H1 (cell line): ENCODE measurements around the gene CSF2RB. TPM values are rescaled to one million over a fixed set of nuclear protein-coding genes. Genes with fewer than 3 reads are reported as not detected.

Experiments used
- CTCF ChIA-PET: fragments of 300-600 bp; sonication (Branson Sonifier 250); formaldehyde crosslinking; loops from one replicate; lab custom pipeline; 2021; ENCODE audit not compliant: partially characterized antibody; lab: Charles Lee
- POLR2A ChIA-PET: fragments of 300-600 bp; sonication (Branson Sonifier 250); formaldehyde crosslinking; loops from one replicate; lab custom pipeline; 2021; ENCODE audit warnings: inconsistent platforms; ENCODE audit not compliant: partially characterized antibody; lab: Charles Lee
- DNase-seq, 2 experiments: peaks; one replicate each; pipeline versions ENCODE4 v3.0.0 to v3.0.0-alpha.2; 2010 to 2022; ENCODE audit warnings: low spot score in 2 of 2, low read depth in 1 of 2, mixed read lengths in 1 of 2
- FAIRE-seq: peaks from 2 replicates; lab custom pipeline; 2011; peaks lifted over from hg19 to GRCh38; lab: Jason Lieb, UNC
- H2AFZ ChIP-seq: 2 replicates; pipeline ENCODE4 v1.8.1; 2012; ENCODE audit warnings: low read length, inconsistent platforms
- H2AK5ac ChIP-seq: 2 replicates; pipeline ENCODE4 v1.6.1; 2013; ENCODE audit warnings: low read depth, low read length
- H2BK120ac ChIP-seq: replicated peaks from 2 replicates; pipeline ENCODE3; 2013; ENCODE audit warnings: low read depth, low read length, inconsistent platforms
- H2BK12ac ChIP-seq: 2 replicates; pipeline ENCODE4 v1.6.1; 2013; ENCODE audit warnings: low read depth, low read length
- H2BK15ac ChIP-seq: 2 replicates; pipeline ENCODE4 v1.6.1; 2013; ENCODE audit warnings: low read length
- H2BK20ac ChIP-seq: 2 replicates; pipeline ENCODE4 v1.6.1; 2013; ENCODE audit warnings: low read length
- H2BK5ac ChIP-seq: 2 replicates; pipeline ENCODE4 v1.6.1; 2013; ENCODE audit warnings: low read depth, low read length
- H3K14ac ChIP-seq: 2 replicates; pipeline ENCODE4 v1.6.1; 2013; ENCODE audit warnings: inconsistent platforms; ENCODE audit not compliant: insufficient read length
- H3K18ac ChIP-seq: 2 replicates; pipeline ENCODE4 v1.6.1; 2013; ENCODE audit warnings: low read length; ENCODE audit errors: extremely low read depth
- H3K23ac ChIP-seq: 2 replicates; pipeline ENCODE4 v1.6.1; 2013; ENCODE audit warnings: inconsistent platforms; ENCODE audit not compliant: insufficient read length
- H3K23me2 ChIP-seq: 2 replicates; pipeline ENCODE4 v1.6.1; 2013; ENCODE audit warnings: low read depth, low read length
- H3K27ac ChIP-seq: 2 replicates; pipeline ENCODE4 v1.6.1; 2011; ENCODE audit warnings: low read depth, low read length, inconsistent platforms
- H3K27me3 ChIP-seq, 4 experiments: replicated peaks in 1 of 4; 1 replicate in 1 of 4; 2 replicates in 3 of 4; pipeline versions ENCODE4 v1.6.1 to v1.8.1; 2011 to 2013; ENCODE audit warnings: low read length in 3 of 4, mild to moderate bottlenecking in 3 of 4, inconsistent platforms in 2 of 4, mixed read lengths in 2 of 4, moderate library complexity in 1 of 4; ENCODE audit not compliant: control insufficient read depth in 3 of 4, insufficient read depth in 3 of 4; ENCODE audit errors: extremely low read depth in 1 of 4
- H3K36me3 ChIP-seq, 4 experiments: 2 replicates each; pipeline versions ENCODE4 v1.6.1 to v1.8.1; 2011 to 2013; ENCODE audit warnings: mild to moderate bottlenecking in 4 of 4, low read length in 3 of 4, moderate library complexity in 2 of 4, control low read depth in 1 of 4, inconsistent platforms in 1 of 4; ENCODE audit not compliant: insufficient read depth in 4 of 4, control insufficient read depth in 2 of 4
- H3K4ac ChIP-seq: replicated peaks from 2 replicates; pipeline ENCODE3; 2013; ENCODE audit warnings: low read length, low read depth, mixed read lengths, inconsistent platforms; ENCODE audit not compliant: insufficient read length
- H3K4me1 ChIP-seq, 4 experiments: replicated peaks in 1 of 4; 1 replicate in 1 of 4; 2 replicates in 3 of 4; pipeline versions ENCODE4 v1.6.1 to v1.8.1; 2011 to 2013; ENCODE audit warnings: low read length in 3 of 4, inconsistent platforms in 2 of 4, mixed read lengths in 1 of 4; ENCODE audit not compliant: insufficient read depth in 4 of 4, control insufficient read depth in 3 of 4
- H3K4me2 ChIP-seq, 2 experiments: 2 replicates each; pipeline versions ENCODE4 v1.6.1 to v1.8.1; 2011 to 2013; ENCODE audit warnings: low read depth in 2 of 2, low read length in 2 of 2, control low read depth in 1 of 2, inconsistent platforms in 1 of 2, mild to moderate bottlenecking in 1 of 2; ENCODE audit not compliant: insufficient read depth in 1 of 2
- H3K4me3 ChIP-seq, 4 experiments: fragments of 200-600, 300-600 bp in 1 of 4; sonication (generic), shearing (Covaris generic), sonication (Bioruptor Twin) in 1 of 4; 2 replicates each; pipeline versions ENCODE4 v1.5.1 to v1.8.1; 2011 to 2016; ENCODE audit warnings: low read length in 4 of 4, low read depth in 3 of 4, control low read depth in 2 of 4, inconsistent platforms in 2 of 4, mild to moderate bottlenecking in 2 of 4, mixed read lengths in 1 of 4, moderate library complexity in 1 of 4; ENCODE audit not compliant: insufficient read depth in 2 of 4; ENCODE audit errors: extremely low read depth in 1 of 4
- H3K56ac ChIP-seq: replicated peaks from 2 replicates; pipeline ENCODE3; 2013; ENCODE audit warnings: low read depth, mild to moderate bottlenecking, mixed read lengths, low read length, inconsistent platforms; ENCODE audit not compliant: insufficient read length
- H3K79me1 ChIP-seq: 2 replicates; pipeline ENCODE4 v1.6.1; 2013; ENCODE audit warnings: low read depth, low read length, control low read depth
- H3K79me2 ChIP-seq, 2 experiments: 2 replicates each; pipeline versions ENCODE4 v1.6.1 to v1.8.1; 2012 to 2013; ENCODE audit warnings: low read length in 2 of 2, mild to moderate bottlenecking in 2 of 2, inconsistent platforms in 1 of 2; ENCODE audit not compliant: insufficient read depth in 2 of 2, control insufficient read depth in 1 of 2
- H3K9ac ChIP-seq, 4 experiments: replicated peaks in 1 of 4; 1 replicate in 1 of 4; 2 replicates in 3 of 4; pipeline versions ENCODE4 v1.6.1 to v1.8.1; 2011 to 2013; ENCODE audit warnings: low read depth in 3 of 4, low read length in 3 of 4, control low read depth in 2 of 4, mild to moderate bottlenecking in 2 of 4, moderate library complexity in 2 of 4, inconsistent platforms in 1 of 4; ENCODE audit errors: extremely low read depth in 1 of 4
- H3K9me3 ChIP-seq, 2 experiments: 2 replicates each; pipeline versions ENCODE4 v1.6.1 to v1.8.1; 2012 to 2013; ENCODE audit warnings: mild to moderate bottlenecking in 2 of 2, moderate library complexity in 2 of 2, control low read depth in 1 of 2, inconsistent platforms in 1 of 2, low read depth in 1 of 2, low read length in 1 of 2, mixed read lengths in 1 of 2; ENCODE audit not compliant: insufficient read depth in 2 of 2
- H4K20me1 ChIP-seq, 2 experiments: replicated peaks in 1 of 2; 2 replicates each; pipeline versions ENCODE3 to v1.8.1; 2011 to 2013; ENCODE audit warnings: inconsistent platforms in 2 of 2, low read length in 2 of 2, mild to moderate bottlenecking in 1 of 2; ENCODE audit not compliant: insufficient read depth in 2 of 2, control insufficient read depth in 1 of 2
- H4K5ac ChIP-seq: 2 replicates; pipeline ENCODE4 v1.6.1; 2013; ENCODE audit warnings: low read length, low read depth, mixed read lengths, inconsistent platforms; ENCODE audit not compliant: insufficient read length
- H4K8ac ChIP-seq: 2 replicates; pipeline ENCODE4 v1.8.0; 2013; ENCODE audit warnings: mild to moderate bottlenecking, moderate library complexity, low read length, inconsistent platforms; ENCODE audit not compliant: insufficient read depth; ENCODE audit errors: extremely low read depth
- H4K91ac ChIP-seq: replicated peaks from 2 replicates; pipeline ENCODE3; 2013; ENCODE audit warnings: low read length, mixed read lengths, inconsistent platforms; ENCODE audit not compliant: insufficient read length
- ASH2L ChIP-seq: fragments of 200-600, 300-600 bp; sonication (generic); IDR thresholded peaks from one replicate; pipeline ENCODE4 v1.7.1; 2017; ENCODE audit warnings: low read length
- BCL11A ChIP-seq, 2 experiments: IDR thresholded peaks; one replicate each; pipeline ENCODE4 v1.6.1; 2011; ENCODE audit warnings: low read depth in 2 of 2, low read length in 2 of 2, mild to moderate bottlenecking in 2 of 2
- CEBPB ChIP-seq: IDR thresholded peaks from 2 replicates; pipeline ENCODE4 v1.6.1; 2012; ENCODE audit warnings: low read depth, low read length
- CHD2 ChIP-seq: IDR thresholded peaks from 2 replicates; pipeline ENCODE4 v1.6.1; 2012; ENCODE audit warnings: low read length, improper control_type of control experiment
- CTBP2 ChIP-seq: IDR thresholded peaks from 2 replicates; pipeline ENCODE4 v1.7.0; 2011; ENCODE audit warnings: borderline replicate concordance, mild to moderate bottlenecking, moderate library complexity, mixed read lengths, low read length; ENCODE audit not compliant: insufficient read depth, insufficient read length
- GABPA ChIP-seq: IDR thresholded peaks from 2 replicates; pipeline ENCODE4 v1.6.1; 2011; ENCODE audit warnings: mild to moderate bottlenecking, low read length, moderate library complexity, borderline replicate concordance; ENCODE audit not compliant: insufficient read depth
- POU5F1 ChIP-seq: IDR thresholded peaks from 2 replicates; pipeline ENCODE4 v1.6.1; 2011; ENCODE audit warnings: low read depth, mild to moderate bottlenecking, low read length, moderate library complexity
- SRF ChIP-seq: IDR thresholded peaks from 2 replicates; pipeline ENCODE4 v1.6.1; 2011; ENCODE audit warnings: mild to moderate bottlenecking, low read depth, low read length, moderate library complexity
- TEAD4 ChIP-seq: IDR thresholded peaks from 2 replicates; pipeline ENCODE4 v1.6.1; 2012; ENCODE audit warnings: low read depth, low read length, inconsistent platforms, mixed read lengths
- whole genome bisulfite sequencing, 2 experiments: shearing (Covaris generic) in 1 of 2; methylation state at CpG; one replicate each; pipeline versions ENCODE4 v1.1.6 to v1.1.7; 2013 to 2015; ENCODE audit warnings: low lambda C conversion rate in 2 of 2, mixed read lengths in 2 of 2, inconsistent platforms in 1 of 2, low coverage in 1 of 2, missing lambda C conversion rate in 1 of 2; ENCODE audit not compliant: insufficient replicate concordance in 2 of 2, insufficient coverage in 1 of 2, insufficient read length in 1 of 2; ENCODE audit errors: extremely low coverage in 1 of 2, missing lambda C conversion rate in 1 of 2; 5-methylcytosine and 5-hydroxymethylcytosine counted together
- polyA plus RNA-seq, 7 experiments: library from polyadenylated mRNA; depleted of rRNA in 3 of 7; stranded (reverse) in 5 of 7; unstranded in 2 of 7; fragments of >200 nt in 5 of 7; fragments of 200-250 nt in 2 of 7; gene quantifications; 1 replicate in 5 of 7; 2 replicates in 1 of 7; 4 replicates in 1 of 7; pipeline versions ENCODE4 v1.2.1 to v1.2.3, GENCODE V29; 2011 to 2013; ENCODE audit warnings: missing spikeins in 2 of 7, mixed read lengths in 2 of 7
- total RNA-seq: library from RNA; stranded (reverse); fragmentation: NEBNext Ultra II Directional; extraction: Animal tissue kit (Norgen Biotek cat#: 25700); gene quantifications from 2 replicates; pipeline ENCODE4 v1.2.1, GENCODE V29; 2021
- TF ChIP-seq, protein P1 (sequence below): IDR thresholded peaks from 2 replicates; pipeline ENCODE4 v1.6.1; 2011; ENCODE audit warnings: low read length, improper control_type of control experiment

CSF2RB gene
- total and polyA plus RNA-seq, 2 of the 8 experiments (the other 6 are each of a cell fraction or from before 2014, with no cell fraction given): not detected

DNA sequence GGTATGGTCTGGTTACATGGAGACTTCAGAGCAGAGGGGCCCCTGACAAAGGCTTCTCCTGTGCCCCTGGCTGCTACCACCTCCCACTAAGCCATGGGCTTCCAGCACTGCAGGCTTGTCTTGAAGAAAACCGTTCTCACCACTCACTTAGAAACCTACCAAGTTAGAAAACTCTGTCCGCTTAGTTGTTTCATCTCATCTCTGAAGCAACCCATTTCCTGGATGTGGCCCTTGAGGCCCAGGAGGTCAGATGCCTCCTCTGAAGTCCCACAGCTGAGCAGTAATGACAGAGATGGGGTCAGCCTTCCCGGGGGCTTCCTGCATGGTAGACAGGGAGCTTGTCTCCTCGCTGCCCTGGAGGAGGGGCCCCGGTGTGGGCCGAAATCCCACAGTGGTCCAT is 12.9 kb downstream of the CSF2RB start:
- Histone ChIP-seq H4K5ac (no peak overlapping the region), H2AK5ac (no peak overlapping the region), H2BK120ac (no peak overlapping the region), H3K56ac (no peak overlapping the region), H4K20me1 (no peaks in the 10 kb centered on the region), H3K79me1 (no peaks in the 10 kb centered on the region), H3K14ac (no peak overlapping the region), H4K91ac (no peak overlapping the region), H3K9me3 (no peaks in the 10 kb centered on the region; a peak in 1 of 4 replicates), H3K27ac (no peak overlapping the region), H3K9ac (no peak overlapping the region), H3K4ac (no peak overlapping the region), H2BK15ac (no peak overlapping the region), H3K79me2 (no peaks in the 10 kb centered on the region), H2BK20ac (no peak overlapping the region), H3K23me2 (no peaks in the 10 kb centered on the region), H3K27me3 (peaks cover 0 to 2% (median 0%) of the 10 kb centered on the region in 4 experiments; a peak in 1 of 7 replicates), H2AFZ (no peak overlapping the region), H3K4me1 (peaks cover 0 to 9% (median 3%) of the 10 kb centered on the region in 4 experiments; a peak in 4 of 7 replicates), H2BK12ac (no peak overlapping the region), H3K23ac (no peak overlapping the region), H2BK5ac (no peak overlapping the region), H3K4me2 (no peak overlapping the region), H4K8ac (peak overlapping the region; percentile 28; the same call in 1 of the 2 replicates), H3K4me3 (no peak overlapping the region), H3K18ac (no peak overlapping the region), H3K36me3 (no peaks in the 10 kb centered on the region)
- ChIA-PET CTCF (interaction anchor here (0.9 kb wide), 1 partner anchor 73 kb away, joined by 3 read pairs; no protein-coding TSS in a partner anchor), POLR2A (no interaction called here)
- no peak for FAIRE-seq
- DNase-seq: no peak
- TF ChIP-seq, protein P1, sequence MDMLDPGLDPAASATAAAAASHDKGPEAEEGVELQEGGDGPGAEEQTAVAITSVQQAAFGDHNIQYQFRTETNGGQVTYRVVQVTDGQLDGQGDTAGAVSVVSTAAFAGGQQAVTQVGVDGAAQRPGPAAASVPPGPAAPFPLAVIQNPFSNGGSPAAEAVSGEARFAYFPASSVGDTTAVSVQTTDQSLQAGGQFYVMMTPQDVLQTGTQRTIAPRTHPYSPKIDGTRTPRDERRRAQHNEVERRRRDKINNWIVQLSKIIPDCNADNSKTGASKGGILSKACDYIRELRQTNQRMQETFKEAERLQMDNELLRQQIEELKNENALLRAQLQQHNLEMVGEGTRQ: no peak
- TF ChIP-seq SRF: no peak
- no peak for TF ChIP-seq ASH2L
- no peak for TF ChIP-seq CEBPB
- no peak for TF ChIP-seq GABPA
- no peak for TF ChIP-seq BCL11A (IDR thresholded peaks at IDR 0.05; ENCODE audit: low read depth in 2 of 2, low read length in 2 of 2)
- no peak for TF ChIP-seq TEAD4
- no peak for TF ChIP-seq CHD2
- no peak for TF ChIP-seq CTBP2
- TF ChIP-seq POU5F1: no peak
- WGBS, 2 experiments: 90% methylated on average over 6 of the region's 6 CpGs; no CpG with 5 or more reads in 1 of the 2 experiments
